NCI-H82 (cell line): ENCODE data around the gene GSG1L.

Experiments
- DNase-seq: peaks from one replicate; lab custom pipeline; 2025; lab: John Stamatoyannopoulos, UW

GSG1L gene

GRCh38 chr16:27852116-27852515 lies 211.4 kb downstream of the GSG1L start:
- DNase-seq: no peak

GRCh38 chr16:27851586-27851985 lies 211.9 kb downstream of the GSG1L start:
- no peak for DNase-seq

DNA sequence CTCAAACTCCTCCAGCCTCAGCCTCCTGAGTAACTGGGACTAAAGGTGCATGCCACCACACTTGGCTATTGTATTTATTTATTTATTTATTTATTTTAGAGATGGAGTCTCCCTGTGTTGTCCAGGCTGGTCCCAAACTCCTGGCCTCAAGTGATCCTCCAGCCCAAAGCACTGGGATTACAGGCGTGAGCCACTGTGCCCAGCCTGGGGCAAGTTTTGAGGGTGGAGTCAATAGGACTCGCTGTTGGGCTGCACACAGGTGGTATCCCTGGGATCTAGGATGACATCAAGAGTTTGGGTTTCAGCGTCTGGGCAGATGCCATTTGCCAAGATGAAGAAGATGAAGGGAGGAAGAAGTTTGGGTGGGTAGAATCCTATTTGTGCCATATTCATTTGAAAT lies 213.9 kb downstream of the GSG1L start:
- no peak for DNase-seq

DNA sequence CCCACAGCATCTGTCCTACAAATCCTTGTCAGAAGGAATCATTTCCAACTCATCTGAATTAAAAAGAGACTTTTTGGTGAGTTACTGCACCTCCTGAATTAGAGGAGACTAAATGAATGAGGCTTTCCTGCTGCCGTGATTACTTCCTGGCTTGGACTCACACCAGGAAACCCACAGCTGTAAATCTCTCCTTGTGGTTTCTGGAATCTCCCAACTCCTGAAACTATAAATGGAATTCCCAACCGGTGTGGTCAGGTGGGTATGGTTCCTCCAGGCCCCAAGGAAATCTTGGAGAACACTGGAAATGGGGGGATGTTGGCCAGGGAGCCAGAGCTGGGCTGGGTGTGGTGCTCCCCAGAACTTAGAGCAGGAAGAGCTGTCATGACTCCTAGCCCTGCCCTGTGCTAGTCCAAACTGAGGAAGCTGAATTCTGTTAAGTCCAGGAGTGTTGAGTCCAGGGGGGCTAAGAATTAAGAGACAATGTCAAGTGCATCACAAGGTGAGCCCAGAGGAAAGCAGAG lies 216.4 kb downstream of the GSG1L start:
- no peak for DNase-seq

GRCh38 chr16:27844826-27845225 lies 218.7 kb downstream of the GSG1L start:
- no peak for DNase-seq

DNA sequence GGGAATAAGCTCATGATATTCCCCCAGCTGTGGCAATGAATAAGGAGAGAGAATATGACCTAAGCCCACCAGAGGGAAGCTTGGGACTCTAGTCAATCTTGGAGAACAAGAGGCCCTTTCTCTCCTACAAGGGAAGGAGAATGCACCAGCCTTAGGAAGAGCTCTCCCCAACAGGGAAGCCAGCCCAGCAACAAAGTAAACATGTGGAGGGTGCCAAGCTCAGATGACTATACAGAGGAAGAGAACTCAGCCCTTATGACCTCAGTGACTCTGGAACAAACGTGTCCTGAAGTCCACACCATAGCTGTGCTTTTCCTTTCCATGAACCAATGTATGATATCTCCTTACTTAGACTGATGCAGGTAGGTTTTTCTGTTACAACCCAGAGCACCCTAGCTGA lies 219.7 kb downstream of the GSG1L start:
- no peak for DNase-seq

- no peak for DNase-seq
Measured at GRCh38 chr16:27841911-27842310, 221.6 kb downstream of the GSG1L start.

DNA sequence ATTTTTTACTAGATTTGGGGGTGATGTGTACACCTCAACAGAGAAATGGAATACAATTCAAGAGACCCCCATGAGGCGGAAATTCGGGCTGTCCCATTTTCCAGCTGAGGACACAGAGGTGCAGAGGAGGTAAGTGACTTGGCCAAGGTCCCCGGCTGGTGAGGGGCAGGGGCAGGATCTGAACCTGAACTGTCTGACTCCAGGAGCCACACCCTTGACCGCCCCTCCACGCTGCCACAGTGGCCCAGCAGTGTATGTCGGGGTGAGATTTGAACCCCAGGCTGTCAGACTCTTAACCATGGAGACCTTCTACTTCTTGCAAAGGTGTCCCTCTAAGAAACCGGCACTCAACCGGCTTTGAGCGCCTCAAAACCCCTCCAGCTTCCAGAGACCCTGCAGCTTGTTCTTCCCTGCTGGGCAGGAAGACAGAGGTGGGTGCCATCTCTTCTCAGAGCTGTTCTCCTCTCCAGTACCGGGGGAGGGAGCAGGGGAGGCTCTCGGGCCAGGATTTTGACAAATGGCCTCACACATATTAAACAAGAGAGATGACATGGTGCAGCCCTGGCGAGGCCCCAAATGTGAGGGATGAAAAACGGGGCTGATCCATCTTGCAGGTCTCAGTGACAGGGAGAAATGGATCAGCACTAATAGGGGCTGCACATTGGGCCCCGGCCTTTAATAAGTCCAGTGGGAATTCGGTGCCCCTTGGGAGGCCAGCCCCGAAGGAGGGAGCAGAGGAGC lies 222.3 kb downstream of the GSG1L start:
- DNase-seq: no peak

DNA sequence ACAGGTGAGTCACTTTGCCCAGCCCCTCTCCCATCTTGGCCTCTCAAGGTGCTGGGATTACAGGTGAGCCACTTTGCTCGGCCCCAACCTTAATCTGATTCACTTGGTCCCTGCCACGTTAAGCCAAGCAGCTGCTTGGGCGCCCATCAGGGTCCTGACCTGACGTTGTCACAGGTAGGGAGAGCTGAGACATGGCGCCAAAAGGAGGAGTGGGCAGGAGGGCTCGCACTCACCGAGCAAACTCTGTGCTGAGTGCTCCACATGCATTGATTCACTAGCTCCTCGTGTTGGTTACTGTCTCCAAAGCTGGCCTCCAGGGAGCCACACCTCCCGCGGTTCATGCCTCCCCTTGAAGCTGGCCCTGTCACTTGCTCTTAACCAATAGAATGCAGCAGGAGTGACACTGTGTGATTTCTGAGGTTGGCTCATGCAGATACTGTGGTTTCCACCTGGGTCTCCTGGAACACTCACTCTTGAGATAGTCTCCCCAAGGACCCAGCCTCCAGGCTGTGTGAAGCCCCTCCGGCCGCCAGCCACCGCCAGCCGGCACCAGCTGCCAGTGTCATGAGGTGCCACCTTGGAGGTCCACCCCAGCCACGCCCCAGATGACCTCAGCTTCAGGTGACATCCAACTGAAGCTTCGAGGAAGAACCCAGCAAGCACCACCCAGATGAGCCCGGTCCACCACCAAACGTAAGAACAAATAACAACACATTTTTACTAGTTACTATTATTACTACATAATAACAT lies 223.0 kb downstream of the GSG1L start:
- DNase-seq: no peak

- DNase-seq: no peak
Measured at GRCh38 chr16:27839419-27839818, 224.1 kb downstream of the GSG1L start.

DNA sequence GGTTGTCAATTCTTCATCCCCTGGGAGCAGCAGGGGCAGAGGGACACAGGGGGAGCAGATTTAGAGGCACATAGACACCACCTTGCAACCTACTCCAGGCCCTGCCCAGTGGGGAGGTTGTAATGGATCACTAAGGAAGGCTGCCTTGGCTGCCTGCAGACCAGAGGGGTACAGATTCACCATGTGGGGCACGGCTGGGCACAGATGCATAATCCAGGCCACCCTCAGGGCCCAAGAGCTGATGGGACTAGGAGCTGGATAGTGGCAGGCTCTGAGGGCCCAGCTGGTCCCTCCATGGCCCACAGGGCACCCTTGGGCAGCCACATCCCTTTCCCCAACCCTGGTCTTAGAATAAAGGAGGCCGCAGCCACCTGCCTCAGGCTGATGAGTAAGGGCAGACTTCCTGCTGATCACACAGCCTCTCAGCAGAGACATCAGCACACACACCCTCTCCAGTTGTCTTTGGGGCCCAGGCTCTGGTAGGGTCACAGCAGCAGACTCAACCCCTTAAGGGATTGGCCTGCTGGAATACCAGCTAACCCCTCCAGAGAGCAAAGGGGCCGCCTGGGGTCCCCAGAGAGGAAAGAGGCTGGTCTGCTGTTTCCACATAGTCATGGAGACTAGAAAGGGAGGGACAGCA lies 224.9 kb downstream of the GSG1L start:
- no peak for DNase-seq

DNA sequence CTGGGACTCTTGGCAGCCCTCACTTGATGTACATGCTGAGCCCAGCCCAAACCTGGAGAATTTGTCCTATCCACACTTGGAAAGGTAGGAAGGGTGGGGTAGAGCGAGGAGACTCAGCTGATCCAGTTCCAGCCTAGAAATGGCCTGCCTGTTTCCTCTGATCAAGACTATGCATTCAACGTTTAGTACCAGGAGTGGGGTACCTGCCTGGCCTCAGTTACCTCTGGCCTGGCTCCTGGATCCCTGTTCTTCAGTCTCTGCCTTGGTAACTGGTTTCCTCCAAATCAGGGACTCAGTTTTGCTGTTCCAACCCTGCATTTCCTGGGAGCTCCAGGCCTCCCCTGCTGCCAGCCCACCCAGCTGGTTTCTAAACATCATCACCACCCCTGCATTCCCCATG lies 233.5 kb downstream of the GSG1L start:
- DNase-seq: no peak

GRCh38 chr16:27828671-27829070 lies 234.8 kb downstream of the GSG1L start:
- DNase-seq: no peak

DNA sequence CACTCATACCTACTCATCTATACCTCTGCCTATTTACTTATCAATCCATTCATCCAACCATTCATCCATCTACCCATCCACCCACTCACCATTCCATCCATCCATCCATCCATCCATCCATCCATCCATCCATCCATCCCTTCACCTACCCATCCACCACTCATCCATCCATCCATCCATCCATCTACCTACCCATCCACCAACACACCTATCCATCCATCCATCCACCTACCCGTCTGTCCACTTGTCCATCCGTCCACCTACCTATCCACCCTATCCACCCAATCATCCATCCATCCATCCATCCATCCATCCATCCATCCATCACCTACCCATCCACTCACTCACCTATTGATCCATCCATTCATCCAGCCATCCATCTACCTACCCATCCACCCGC lies 235.7 kb downstream of the GSG1L start:
- no peak for DNase-seq

GRCh38 chr16:27826893-27827289 lies 236.6 kb downstream of the GSG1L start:
- no peak for DNase-seq

GRCh38 chr16:27826081-27826892 lies 237.2 kb downstream of the GSG1L start:
- DNase-seq: no peak

DNA sequence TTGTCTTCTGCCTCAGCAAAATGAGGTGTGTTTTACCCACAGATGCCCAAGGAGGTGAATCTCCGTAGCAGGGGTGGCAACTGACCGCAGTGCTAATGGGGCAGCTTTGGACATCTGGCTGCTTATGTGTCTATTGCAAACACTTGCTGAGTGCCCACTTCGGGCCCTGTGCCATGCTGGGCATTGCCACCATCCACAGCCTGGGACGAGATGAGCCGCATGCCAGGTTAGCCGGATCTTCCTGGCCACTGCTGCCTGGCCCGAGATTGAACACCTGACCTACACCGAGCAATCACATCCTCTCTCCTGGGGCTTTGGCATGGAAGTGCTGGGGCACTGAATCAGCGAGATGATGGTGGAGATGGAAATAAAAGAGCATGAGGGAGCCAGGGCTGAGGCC lies 238.7 kb downstream of the GSG1L start:
- DNase-seq: no peak

DNA sequence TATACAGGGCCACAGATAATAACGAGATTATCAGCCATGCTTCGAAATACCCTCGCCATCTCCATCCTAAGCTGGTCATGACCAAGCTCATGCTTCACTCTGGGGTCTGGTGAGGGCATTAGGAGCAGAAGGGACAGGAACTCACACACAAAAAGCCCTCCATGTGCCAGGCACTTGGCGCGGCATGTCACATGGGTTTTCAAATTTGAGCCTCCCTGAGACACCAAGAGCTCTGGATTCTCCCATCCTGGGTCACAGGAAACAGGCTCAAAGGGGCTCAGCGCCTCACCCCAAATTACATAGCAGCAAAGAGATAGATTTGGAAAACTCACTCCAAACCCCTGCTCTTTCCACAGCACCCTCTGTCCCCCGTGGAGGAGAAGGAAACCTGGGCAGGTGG lies 239.5 kb downstream of the GSG1L start:
- no peak for DNase-seq

- DNase-seq: no peak
Measured at GRCh38 chr16:27823421-27823820, 240.1 kb downstream of the GSG1L start.

- no peak for DNase-seq
Measured at GRCh38 chr16:27822996-27823395, 240.5 kb downstream of the GSG1L start.

DNA sequence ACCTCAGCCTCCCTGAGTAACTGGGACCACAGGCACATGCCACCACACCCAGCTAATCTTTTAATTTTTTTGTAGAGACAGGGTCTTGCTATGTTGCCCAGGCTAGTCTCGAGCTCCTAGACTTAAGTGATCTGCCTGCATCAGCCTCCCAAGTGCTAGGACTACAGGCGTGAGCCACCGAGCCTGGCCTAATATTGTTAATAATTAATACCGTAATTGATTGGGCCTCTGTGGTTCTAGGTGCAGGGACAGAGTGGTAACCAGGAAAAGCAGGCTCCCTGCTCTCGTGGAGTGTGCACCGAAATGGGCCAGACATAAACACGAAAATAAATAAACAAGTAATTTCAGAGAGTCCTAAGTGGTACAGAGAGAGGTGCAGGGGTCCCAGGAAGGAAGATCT lies 241.0 kb downstream of the GSG1L start:
- DNase-seq: no peak
